NT2/D1 (cell line): ENCODE data around the gene NPLOC4.

ENCODE experiments used
- DNase-seq: peaks from one replicate; pipeline ENCODE4 v3.0.0-alpha.2; 2011; ENCODE audit warnings: low read depth, low spot score
- H3K27me3 ChIP-seq: 2 replicates; pipeline ENCODE4 v1.6.0; 2011; ENCODE audit warnings: mild to moderate bottlenecking; ENCODE audit not compliant: insufficient read length, insufficient read depth
- H3K36me3 ChIP-seq: 2 replicates; pipeline ENCODE4 v1.6.1; 2011; ENCODE audit warnings: mild to moderate bottlenecking, low read length, mixed read lengths; ENCODE audit not compliant: insufficient read depth, insufficient read length
- H3K4me1 ChIP-seq: 2 replicates; pipeline ENCODE4 v1.5.1; 2011; ENCODE audit not compliant: insufficient read depth, insufficient read length
- H3K4me3 ChIP-seq: 2 replicates; pipeline ENCODE4 v1.5.1; 2011; ENCODE audit warnings: low read depth; ENCODE audit not compliant: insufficient read length
- H3K9ac ChIP-seq: 2 replicates; pipeline ENCODE4 v1.6.0; 2011; ENCODE audit warnings: low read depth; ENCODE audit not compliant: insufficient read length
- H3K9me3 ChIP-seq: 2 replicates; pipeline ENCODE4 v1.5.1; 2011; ENCODE audit warnings: mild to moderate bottlenecking, low read length; ENCODE audit not compliant: insufficient read depth
- SUZ12 ChIP-seq: IDR thresholded peaks from 2 replicates; pipeline ENCODE4 v1.6.1; 2011; ENCODE audit not compliant: insufficient read length, insufficient read depth; ENCODE audit errors: extremely low read depth
- YY1 ChIP-seq: IDR thresholded peaks from 2 replicates; pipeline ENCODE4 v1.6.1; 2011; ENCODE audit not compliant: insufficient read length, insufficient read depth
- ZNF274 ChIP-seq: IDR thresholded peaks from 2 replicates; pipeline ENCODE4 v1.6.1; 2011; ENCODE audit warnings: mild to moderate bottlenecking, low read depth, low read length

NPLOC4 gene

DNA sequence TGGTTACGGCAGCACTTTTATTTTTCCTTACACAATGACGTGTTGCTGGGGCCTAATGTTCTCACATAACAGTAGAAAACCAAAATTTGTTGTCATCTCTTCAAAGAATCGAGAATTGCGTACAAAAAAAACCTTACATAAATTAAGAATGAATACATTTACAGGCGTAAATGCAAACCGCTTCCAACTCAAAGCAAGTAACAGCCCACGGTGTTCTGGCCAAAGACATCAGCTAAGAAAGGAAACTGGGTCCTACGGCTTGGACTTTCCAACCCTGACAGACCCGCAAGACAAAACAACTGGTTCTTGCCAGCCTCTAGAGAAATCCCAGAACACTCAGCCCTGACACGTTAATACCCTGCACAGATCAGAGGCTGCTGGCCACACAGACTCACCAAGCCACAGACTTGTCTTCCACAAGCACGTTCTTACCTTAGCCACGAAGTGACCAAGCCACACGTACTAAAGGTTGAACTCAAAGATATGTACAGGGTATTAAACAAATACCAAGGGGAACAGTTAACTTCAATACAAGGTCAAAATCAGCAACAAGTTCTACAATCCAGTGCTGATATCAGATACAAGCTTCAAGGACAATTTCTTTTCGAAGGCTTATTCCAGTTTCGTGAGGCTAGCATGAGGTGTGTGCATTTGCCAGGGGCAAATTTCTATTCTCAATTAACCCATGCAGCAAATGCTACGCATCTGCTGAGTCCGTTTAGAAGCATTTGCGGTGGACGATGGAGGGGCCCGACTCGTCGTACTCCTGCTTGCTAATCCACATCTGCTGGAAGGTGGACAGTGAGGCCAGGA lies 126.7 kb downstream of the NPLOC4 start:
- H3K4me3 ChIP-seq = peak overlapping the region; percentile 99
- no peak for DNase-seq
- TF ChIP-seq SUZ12 = no peak
- no peak for TF ChIP-seq ZNF274
- no peak for TF ChIP-seq YY1
- H3K9ac ChIP-seq = peak overlapping the region; percentile 98
- no peaks in the 10 kb centered on the region for H3K27me3 ChIP-seq
- peaks cover 37% of the 10 kb centered on the region for H3K36me3 ChIP-seq
- peaks cover 2% of the 10 kb centered on the region for H3K4me1 ChIP-seq
- H3K9me3 ChIP-seq = no peaks in the 10 kb centered on the region

- H3K27me3 ChIP-seq = no peaks in the 10 kb centered on the region
- no peak for DNase-seq
- H3K36me3 ChIP-seq = peaks cover 37% of the 10 kb centered on the region
- peak overlapping the region; percentile 53 for H3K9ac ChIP-seq
- no peaks in the 10 kb centered on the region for H3K9me3 ChIP-seq
- peaks cover 2% of the 10 kb centered on the region for H3K4me1 ChIP-seq
- H3K4me3 ChIP-seq = peak overlapping the region; percentile 99
- TF ChIP-seq YY1 = no peak
- no peak for TF ChIP-seq ZNF274
- TF ChIP-seq SUZ12 = no peak
Measured at GRCh38 chr17:81509207-81509971, 127.5 kb downstream of the NPLOC4 start.

DNA sequence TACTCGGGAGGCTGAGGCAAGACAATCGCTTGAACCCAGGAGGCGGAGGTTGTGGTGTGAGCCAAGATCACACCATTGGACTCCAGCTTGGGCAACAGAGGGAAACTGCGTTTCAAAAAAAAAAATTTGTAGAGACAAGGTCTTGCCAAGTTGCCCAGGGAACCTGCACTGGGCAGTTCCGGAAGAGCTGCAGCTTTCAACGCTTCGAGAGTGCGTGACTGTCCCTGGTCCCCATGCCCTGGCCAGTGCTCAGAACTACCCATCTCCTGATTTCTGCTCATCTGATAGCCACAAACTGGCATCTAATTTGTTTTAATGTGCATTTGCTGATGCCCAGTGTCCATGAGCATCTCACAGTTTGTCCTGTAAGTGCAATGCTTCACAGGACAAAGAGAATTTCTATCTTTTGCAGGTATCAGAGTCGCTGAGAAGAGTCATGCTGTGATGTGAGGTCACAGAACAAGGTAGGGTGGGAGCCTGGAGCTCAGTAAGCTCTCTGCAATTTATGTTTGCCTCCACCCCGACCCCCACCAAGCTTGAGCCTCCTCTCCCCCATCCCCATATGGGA lies 128.2 kb downstream of the NPLOC4 start:
- H3K36me3 ChIP-seq = peaks cover 37% of the 10 kb centered on the region
- DNase-seq = no peak
- H3K4me3 ChIP-seq = peak overlapping the region; percentile 99
- H3K9ac ChIP-seq = no peak overlapping the region
- H3K27me3 ChIP-seq = no peaks in the 10 kb centered on the region
- H3K4me1 ChIP-seq = peaks cover 2% of the 10 kb centered on the region
- no peaks in the 10 kb centered on the region for H3K9me3 ChIP-seq
- TF ChIP-seq ZNF274 (no peak), YY1 (no peak), SUZ12 (no peak)
